Heart left ventricle (tissue), 16 donors: ENCODE results near the gene SCN8A. TPM values are rescaled to one million over a fixed set of nuclear protein-coding genes. Genes with fewer than 3 reads are reported as not detected.

ENCODE experiments used
- ATAC-seq, 4 donors: fragments of 200-7000 bp; cut with Tn5 transposase; one replicate each; pipeline ENCODE4 v1.9.1; 2020 to 2022; ENCODE audit warnings: moderate library complexity in 4 of 4, mild to moderate bottlenecking in 3 of 4, moderate number of reproducible peaks in 1 of 4
- DNase-seq, 5 donors: peaks; one replicate each; pipeline ENCODE4 v3.0.0-alpha.2; 2020
- H3K27ac ChIP-seq, 12 donors: fragments of 200-600 bp; sonication (generic) in 4 of 12; one replicate each; pipeline versions ENCODE4 v1.5.0 to v1.8.0; 2016 to 2022; ENCODE audit warnings: mild to moderate bottlenecking in 2 of 12
- H3K27me3 ChIP-seq, 9 donors: fragments of 200-600 bp; sonication (generic) in 2 of 9; one replicate each; pipeline versions ENCODE4 v1.5.1 to v1.8.0; 2016 to 2022; ENCODE audit warnings: mild to moderate bottlenecking in 3 of 9
- H3K36me3 ChIP-seq, 9 donors: fragments of 200-600 bp; sonication (generic) in 2 of 9; one replicate each; pipeline versions ENCODE4 v1.5.0 to v1.8.0; 2018 to 2022; ENCODE audit warnings: mild to moderate bottlenecking in 2 of 9
- H3K4me1 ChIP-seq, 12 donors: fragments of 200-600 bp; sonication (generic) in 4 of 12; one replicate each; pipeline versions ENCODE4 v1.5.0 to v1.8.0; 2016 to 2022; ENCODE audit warnings: mild to moderate bottlenecking in 3 of 12
- H3K4me3 ChIP-seq, 12 donors: fragments of 200-600 bp; sonication (generic) in 4 of 12; one replicate each; pipeline versions ENCODE4 v1.5.0 to v1.8.0; 2017 to 2022; ENCODE audit warnings: mild to moderate bottlenecking in 9 of 12, moderate library complexity in 4 of 12
- H3K9me3 ChIP-seq, 12 donors: fragments of 200-600 bp; sonication (generic) in 4 of 12; one replicate each; pipeline versions ENCODE4 v1.5.0 to v1.8.0; 2016 to 2022; ENCODE audit warnings: mild to moderate bottlenecking in 1 of 12
- CTCF ChIP-seq, 12 donors: fragments of 200-600 bp; sonication (generic) in 4 of 12; IDR thresholded peaks; one replicate each; pipeline versions ENCODE4 v1.5.0 to v1.8.0; 2018 to 2022; ENCODE audit warnings: antibody characterized with exemption in 12 of 12, mild to moderate bottlenecking in 5 of 12
- POLR2A ChIP-seq, 2 donors: fragments of 450-650 bp; IDR thresholded peaks; one replicate each; pipeline ENCODE4 v1.6.1; 2017; ENCODE audit warnings: antibody characterized with exemption in 2 of 2, mild to moderate bottlenecking in 2 of 2, moderate library complexity in 2 of 2
- WGBS, 4 donors: extraction: QIAGEN DNeasy Blood & Tissue Kit in 2 of 4; methylation state at CpG; one replicate each; pipeline versions ENCODE4 v1.1.5 to v1.1.7; 2013 to 2018; 5-methylcytosine and 5-hydroxymethylcytosine counted together
- intact Hi-C, 10 donors: fragments of 100-400 bp; cut with DNase I; formaldehyde crosslinking; loops; one replicate each; pipeline versions ENCODE4 v1.11.1 to v1.14.2; 2022
- polyA plus RNA-seq, 2 donors: library from polyadenylated mRNA; stranded (reverse); fragments of 200-250 nt; gene quantifications; one replicate each; pipeline ENCODE4 v1.2.3, GENCODE V29; 2013
- total RNA-seq, 9 donors: library from RNA; depleted of rRNA in 2 of 9; stranded (reverse); fragments of >200 nt in 2 of 9; fragmentation: NEBNext Ultra II Directional in 3 of 9; extraction: Animal tissue kit (Norgen Biotek cat#: 25700) in 3 of 9; gene quantifications; one replicate each; pipeline versions ENCODE4 v1.1.0 to v1.2.4, GENCODE V29; 2016 to 2023
- donor health status: ischemic (EF 13 %, LVEDD 7.1; RV severe dilation, severe dysfunction).
- donor health status: healthy with polysubstance abuse.
- donor health status: DM: no; HTN: yes; CAD: no.
- donor health status: DM: no; HTN: no; CAD: no.
- donor health status: ischemic (EF 25% LVEDD 6.9; RV normal size, moderate dysfunction).
- donor health status: ischemic (EF 25% LVEDD 5.7; RV mildly dilated, moderate dysfunction).
- donor health status: healthy.
- donor health status: DM: yes; HTN: yes; CAD: no.
- donor health status: ischemic (EF 35%, LVEDD 5.7; RV mildly dilated, moderate dysfunction).
- donor health status: nonischemic (EF 11% LVEDD 7.7; RV severe dilation, severe dysfunction).
- donor health status: DM: yes; HTN: yes; CAD: no.
- donor health status: PGD.
- donor health status: ischemic (EF 29% LVEDD 5.4; RV normal size, mild dysfunction).
- donor health status: nonischemic (EF 23%, LVEDD 6.1; RV moderate dilation, normal function).

The SCN8A gene
- total and polyA plus RNA-seq, 11 donors = 0.17 to 0.97 (median 0.32) TPM

- no peaks in the 10 kb centered on the region for H3K4me1 ChIP-seq
- no peaks in the 10 kb centered on the region for H3K9me3 ChIP-seq
- intact Hi-C loops = no loop called here
- no peak overlapping the region for H3K4me3 ChIP-seq
- no peak for TF ChIP-seq POLR2A (IDR thresholded peaks at IDR 0.05)
- no peak for TF ChIP-seq CTCF (IDR thresholded peaks at IDR 0.05)
- no peak for ATAC-seq
- 88 to 91% (median 90%) methylated on average over 1 of the region's 1 CpG for WGBS, 4 donors
- H3K27me3 ChIP-seq = no peaks in the 10 kb centered on the region
- DNase-seq = no peak
- H3K36me3 ChIP-seq = no peaks in the 10 kb centered on the region
- no peak overlapping the region for H3K27ac ChIP-seq
Observed at GRCh38 chr12:51702587-51702986, 111.6 kb downstream of the SCN8A start.

- H3K4me1 ChIP-seq = no peaks in the 10 kb centered on the region
- H3K27ac ChIP-seq = no peak overlapping the region
- no peaks in the 10 kb centered on the region for H3K9me3 ChIP-seq
- no peak for ATAC-seq
- H3K27me3 ChIP-seq = no peaks in the 10 kb centered on the region
- H3K36me3 ChIP-seq = no peaks in the 10 kb centered on the region
- 89 to 100% (median 98%) methylated on average over 1 of the region's 1 CpG for WGBS, 4 donors
- intact Hi-C loops = no loop called here
- no peak overlapping the region for H3K4me3 ChIP-seq
- DNase-seq = no peak
- TF ChIP-seq CTCF (IDR thresholded peaks at IDR 0.05) (no peak), POLR2A (IDR thresholded peaks at IDR 0.05) (no peak)
Observed at GRCh38 chr12:51705450-51705849, 114.4 kb downstream of the SCN8A start.

GRCh38 chr12:51706206-51706605, 115.2 kb downstream of the SCN8A start:
- no peak overlapping the region for H3K4me3 ChIP-seq
- ATAC-seq (no peak), DNase-seq (no peak)
- TF ChIP-seq POLR2A (IDR thresholded peaks at IDR 0.05) (no peak), CTCF (IDR thresholded peaks at IDR 0.05) (no peak)
- H3K36me3 ChIP-seq = no peaks in the 10 kb centered on the region
- H3K27ac ChIP-seq = no peak overlapping the region
- no peaks in the 10 kb centered on the region for H3K9me3 ChIP-seq
- intact Hi-C loops = no loop called here
- H3K4me1 ChIP-seq = no peaks in the 10 kb centered on the region
- H3K27me3 ChIP-seq = no peaks in the 10 kb centered on the region
- WGBS, 4 donors = 72 to 78% (median 77%) methylated on average over 3 of the region's 3 CpGs

- TF ChIP-seq POLR2A (IDR thresholded peaks at IDR 0.05) (no peak), CTCF (IDR thresholded peaks at IDR 0.05) (no peak)
- no peaks in the 10 kb centered on the region for H3K36me3 ChIP-seq
- no peaks in the 10 kb centered on the region for H3K9me3 ChIP-seq
- H3K27me3 ChIP-seq = peaks cover 0 to 6% (median 0%) of the 10 kb centered on the region in 9 donors
- no peak for ATAC-seq
- H3K4me1 ChIP-seq = no peaks in the 10 kb centered on the region
- WGBS, 4 donors = 83 to 90% (median 86%) methylated on average over 2 of the region's 2 CpGs
- intact Hi-C loops = no loop called here
- no peak for DNase-seq
- no peak overlapping the region for H3K4me3 ChIP-seq
- H3K27ac ChIP-seq = no peak overlapping the region
Observed at GRCh38 chr12:51714666-51715065, 123.6 kb downstream of the SCN8A start.
